ENCODE measurements around the gene TAF5. TPM values are rescaled to one million over a fixed set of nuclear protein-coding genes. Genes with fewer than 3 reads are reported as not detected.

TAF5 gene
- total and polyA plus RNA-seq, 2 experiments from 2014 or later: 10.4 to 25.9 TPM

DNA sequence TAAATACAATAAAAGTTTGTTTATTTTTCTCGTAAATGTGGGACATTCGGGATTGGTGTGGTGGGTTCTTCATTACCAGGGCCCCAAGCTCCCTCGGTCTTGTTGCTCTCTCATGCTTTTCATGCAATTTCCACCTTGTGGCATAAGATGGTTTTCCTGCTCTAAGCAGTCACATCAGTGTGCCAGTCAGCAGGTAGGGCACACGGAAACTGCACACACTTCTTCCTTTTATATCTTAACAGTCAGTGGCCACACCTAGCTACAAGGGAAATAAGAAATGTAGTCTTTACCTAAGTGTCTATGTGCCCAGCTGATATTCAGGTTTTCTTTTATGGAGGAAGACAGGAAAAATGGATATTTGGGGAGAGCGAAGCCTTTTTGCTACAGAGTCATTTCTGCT lies 6.5 kb downstream of the TAF5 start (continued):
- TF ChIP-seq, protein P1, sequence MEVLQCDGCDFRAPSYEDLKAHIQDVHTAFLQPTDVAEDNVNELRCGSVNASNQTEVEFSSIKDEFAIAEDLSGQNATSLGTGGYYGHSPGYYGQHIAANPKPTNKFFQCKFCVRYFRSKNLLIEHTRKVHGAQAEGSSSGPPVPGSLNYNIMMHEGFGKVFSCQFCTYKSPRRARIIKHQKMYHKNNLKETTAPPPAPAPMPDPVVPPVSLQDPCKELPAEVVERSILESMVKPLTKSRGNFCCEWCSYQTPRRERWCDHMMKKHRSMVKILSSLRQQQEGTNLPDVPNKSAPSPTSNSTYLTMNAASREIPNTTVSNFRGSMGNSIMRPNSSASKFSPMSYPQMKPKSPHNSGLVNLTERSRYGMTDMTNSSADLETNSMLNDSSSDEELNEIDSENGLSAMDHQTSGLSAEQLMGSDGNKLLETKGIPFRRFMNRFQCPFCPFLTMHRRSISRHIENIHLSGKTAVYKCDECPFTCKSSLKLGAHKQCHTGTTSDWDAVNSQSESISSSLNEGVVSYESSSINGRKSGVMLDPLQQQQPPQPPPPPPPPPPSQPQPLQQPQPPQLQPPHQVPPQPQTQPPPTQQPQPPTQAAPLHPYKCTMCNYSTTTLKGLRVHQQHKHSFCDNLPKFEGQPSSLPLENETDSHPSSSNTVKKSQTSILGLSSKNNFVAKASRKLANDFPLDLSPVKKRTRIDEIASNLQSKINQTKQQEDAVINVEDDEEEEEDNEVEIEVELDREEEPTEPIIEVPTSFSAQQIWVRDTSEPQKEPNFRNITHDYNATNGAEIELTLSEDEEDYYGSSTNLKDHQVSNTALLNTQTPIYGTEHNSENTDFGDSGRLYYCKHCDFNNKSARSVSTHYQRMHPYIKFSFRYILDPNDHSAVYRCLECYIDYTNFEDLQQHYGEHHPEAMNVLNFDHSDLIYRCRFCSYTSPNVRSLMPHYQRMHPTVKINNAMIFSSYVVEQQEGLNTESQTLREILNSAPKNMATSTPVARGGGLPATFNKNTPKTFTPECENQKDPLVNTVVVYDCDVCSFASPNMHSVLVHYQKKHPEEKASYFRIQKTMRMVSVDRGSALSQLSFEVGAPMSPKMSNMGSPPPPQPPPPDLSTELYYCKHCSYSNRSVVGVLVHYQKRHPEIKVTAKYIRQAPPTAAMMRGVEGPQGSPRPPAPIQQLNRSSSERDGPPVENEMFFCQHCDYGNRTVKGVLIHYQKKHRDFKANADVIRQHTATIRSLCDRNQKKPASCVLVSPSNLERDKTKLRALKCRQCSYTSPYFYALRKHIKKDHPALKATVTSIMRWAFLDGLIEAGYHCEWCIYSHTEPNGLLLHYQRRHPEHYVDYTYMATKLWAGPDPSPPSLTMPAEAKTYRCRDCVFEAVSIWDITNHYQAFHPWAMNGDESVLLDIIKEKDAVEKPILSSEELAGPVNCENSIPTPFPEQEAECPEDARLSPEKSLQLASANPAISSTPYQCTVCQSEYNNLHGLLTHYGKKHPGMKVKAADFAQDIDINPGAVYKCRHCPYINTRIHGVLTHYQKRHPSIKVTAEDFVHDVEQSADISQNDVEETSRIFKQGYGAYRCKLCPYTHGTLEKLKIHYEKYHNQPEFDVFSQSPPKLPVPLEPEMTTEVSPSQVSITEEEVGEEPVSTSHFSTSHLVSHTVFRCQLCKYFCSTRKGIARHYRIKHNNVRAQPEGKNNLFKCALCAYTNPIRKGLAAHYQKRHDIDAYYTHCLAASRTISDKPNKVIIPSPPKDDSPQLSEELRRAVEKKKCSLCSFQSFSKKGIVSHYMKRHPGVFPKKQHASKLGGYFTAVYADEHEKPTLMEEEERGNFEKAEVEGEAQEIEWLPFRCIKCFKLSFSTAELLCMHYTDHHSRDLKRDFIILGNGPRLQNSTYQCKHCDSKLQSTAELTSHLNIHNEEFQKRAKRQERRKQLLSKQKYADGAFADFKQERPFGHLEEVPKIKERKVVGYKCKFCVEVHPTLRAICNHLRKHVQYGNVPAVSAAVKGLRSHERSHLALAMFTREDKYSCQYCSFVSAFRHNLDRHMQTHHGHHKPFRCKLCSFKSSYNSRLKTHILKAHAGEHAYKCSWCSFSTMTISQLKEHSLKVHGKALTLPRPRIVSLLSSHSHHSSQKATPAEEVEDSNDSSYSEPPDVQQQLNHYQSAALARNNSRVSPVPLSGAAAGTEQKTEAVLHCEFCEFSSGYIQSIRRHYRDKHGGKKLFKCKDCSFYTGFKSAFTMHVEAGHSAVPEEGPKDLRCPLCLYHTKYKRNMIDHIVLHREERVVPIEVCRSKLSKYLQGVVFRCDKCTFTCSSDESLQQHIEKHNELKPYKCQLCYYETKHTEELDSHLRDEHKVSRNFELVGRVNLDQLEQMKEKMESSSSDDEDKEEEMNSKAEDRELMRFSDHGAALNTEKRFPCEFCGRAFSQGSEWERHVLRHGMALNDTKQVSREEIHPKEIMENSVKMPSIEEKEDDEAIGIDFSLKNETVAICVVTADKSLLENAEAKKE (CRISPR knock-in tag; IDR thresholded peaks at IDR 0.05): no peak
- TF ChIP-seq, protein P2, sequence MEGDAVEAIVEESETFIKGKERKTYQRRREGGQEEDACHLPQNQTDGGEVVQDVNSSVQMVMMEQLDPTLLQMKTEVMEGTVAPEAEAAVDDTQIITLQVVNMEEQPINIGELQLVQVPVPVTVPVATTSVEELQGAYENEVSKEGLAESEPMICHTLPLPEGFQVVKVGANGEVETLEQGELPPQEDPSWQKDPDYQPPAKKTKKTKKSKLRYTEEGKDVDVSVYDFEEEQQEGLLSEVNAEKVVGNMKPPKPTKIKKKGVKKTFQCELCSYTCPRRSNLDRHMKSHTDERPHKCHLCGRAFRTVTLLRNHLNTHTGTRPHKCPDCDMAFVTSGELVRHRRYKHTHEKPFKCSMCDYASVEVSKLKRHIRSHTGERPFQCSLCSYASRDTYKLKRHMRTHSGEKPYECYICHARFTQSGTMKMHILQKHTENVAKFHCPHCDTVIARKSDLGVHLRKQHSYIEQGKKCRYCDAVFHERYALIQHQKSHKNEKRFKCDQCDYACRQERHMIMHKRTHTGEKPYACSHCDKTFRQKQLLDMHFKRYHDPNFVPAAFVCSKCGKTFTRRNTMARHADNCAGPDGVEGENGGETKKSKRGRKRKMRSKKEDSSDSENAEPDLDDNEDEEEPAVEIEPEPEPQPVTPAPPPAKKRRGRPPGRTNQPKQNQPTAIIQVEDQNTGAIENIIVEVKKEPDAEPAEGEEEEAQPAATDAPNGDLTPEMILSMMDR (conservative IDR thresholded peaks at IDR 0.05; ENCODE audit: low read depth in 2 of 2): no peak
- no peak for TF ChIP-seq JUNB (IDR thresholded peaks at IDR 0.05; ENCODE audit: unreplicated experiment)

DNA sequence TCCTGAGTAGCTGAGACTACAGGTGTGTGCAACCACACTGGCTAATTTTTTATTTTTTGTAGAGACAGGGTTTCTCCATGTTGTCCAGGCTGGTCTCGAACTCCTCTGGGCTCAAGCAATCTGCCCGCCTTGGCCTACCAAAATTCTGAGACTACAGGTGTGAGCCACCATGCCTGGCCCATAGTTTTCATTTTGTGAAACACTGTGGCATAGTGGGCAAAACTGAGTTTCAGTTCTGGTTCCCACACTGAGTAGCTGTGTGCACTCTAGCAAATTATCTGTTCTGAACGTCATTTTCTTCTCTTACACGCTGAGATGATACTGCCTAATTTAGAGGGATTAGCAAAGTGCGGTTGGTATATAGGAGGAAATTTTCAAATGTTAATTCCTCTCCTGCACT lies 15.0 kb downstream of the TAF5 start:
- H3K27me3 Mint-ChIP-seq (ENCODE audit: insufficient read depth, low read depth, poor library complexity): peaks cover 5% of the 10 kb centered on the region
- H3K4me3 Mint-ChIP-seq: no peak overlapping the region
- no peaks in the 10 kb centered on the region for H3K9me3 Mint-ChIP-seq
- Histone ChIP-seq H2AFZ (no peak overlapping the region), H3K9me2 (ENCODE audit: insufficient read depth) (no peaks in the 10 kb centered on the region), H3K4me3 (no peak overlapping the region), H3K36me3 (ENCODE audit: insufficient read depth) (peaks cover 15% of the 10 kb centered on the region), H3K27me3 (ENCODE audit: insufficient read depth) (no peaks in the 10 kb centered on the region), H3K4me1 (ENCODE audit: insufficient read depth) (no peaks in the 10 kb centered on the region), H3F3A (replicated peaks; ENCODE audit: low read depth) (no peaks in the 10 kb centered on the region), H4K20me1 (replicated peaks; ENCODE audit: insufficient read depth) (0 out of 2 replicates have a peak, but pooled peaks cover 5% of the 10 kb centered on the region), H3K27ac (ENCODE audit: low read depth) (no peak overlapping the region), H3K4me2 (no peak overlapping the region), H3K79me2 (replicated peaks; ENCODE audit: insufficient read depth) (no peaks in the 10 kb centered on the region)
- H3K4me1 Mint-ChIP-seq: no peaks in the 10 kb centered on the region
- ATAC-seq (no peak), DNase-seq (ENCODE audit: low spot score) (no peak)
- H3K36me3 Mint-ChIP-seq (ENCODE audit: low read depth): peaks cover 39% of the 10 kb centered on the region; the same call in 2 of the 3 replicates
- H3K27ac Mint-ChIP-seq: no peak overlapping the region
- TF ChIP-seq STAT1 (IDR thresholded peaks at IDR 0.05; ENCODE audit: unreplicated experiment) (no peak), ZNF331 (CRISPR knock-in tag; IDR thresholded peaks at IDR 0.05; ENCODE audit: low read depth) (no peak)
